ENCODE results near the gene TARM1. TPM values are rescaled to one million over a fixed set of nuclear protein-coding genes. Genes with fewer than 3 reads are reported as not detected.

The TARM1 gene
- not detected for polyA plus RNA-seq

GRCh38 chr19:54081032-54081431 is at the start of gene TARM1:
TSS of gene TARM1 (minus strand) at chr19:54081365. CDS start at chr19:54081340, 25 bp downstream.
- DNase-seq, result no peak
- Mint-ChIP-seq H3K27ac (no peak within 1 kb of the TSS), H3K4me3 (no peak within 1 kb of the TSS), H3K4me1 (no peaks in the 10 kb centered on the region), H3K36me3 (no peaks in the 10 kb centered on the region), H3K9me3 (peaks cover 0 to 4% (median 0%) of the 10 kb centered on the region in 6 donors), H3K27me3 (ENCODE audit: low read depth in 3 of 3) (peaks cover 0 to 5% (median 2%) of the 10 kb centered on the region in 3 donors)

- DNase-seq, result no peak
- H3K27ac Mint-ChIP-seq, result no peak overlapping the region
- no peaks in the 10 kb centered on the region for H3K9me3 Mint-ChIP-seq
These were observed 48.4 kb upstream of the TARM1 start for GRCh38 chr19:54129617-54129996.

GRCh38 chr19:54128796-54129616 is 47.8 kb upstream of the TARM1 start:
- H3K36me3 Mint-ChIP-seq, result peaks cover 0 to 10% (median 5%) of the 10 kb centered on the region in 3 donors
- DNase-seq, result no peak
- H3K27ac Mint-ChIP-seq, result no peak overlapping the region
- H3K9me3 Mint-ChIP-seq, result no peaks in the 10 kb centered on the region
- H3K27me3 Mint-ChIP-seq (ENCODE audit: low read depth in 3 of 3), result peaks cover 0 to 5% (median 3%) of the 10 kb centered on the region in 3 donors
- H3K4me3 Mint-ChIP-seq, result no peak overlapping the region
- no peaks in the 10 kb centered on the region for H3K4me1 Mint-ChIP-seq

More at GRCh38 chr19:54129617-54129996, 48.4 kb upstream of the TARM1 start:
- Mint-ChIP-seq H3K27me3 (ENCODE audit: low read depth in 3 of 3) (peaks cover 0 to 9% (median 6%) of the 10 kb centered on the region in 3 donors), H3K4me1 (peaks cover 0 to 3% of the 10 kb centered on the region in 2 donors), H3K4me3 (no peak overlapping the region), H3K36me3 (peaks cover 0 to 8% (median 5%) of the 10 kb centered on the region in 3 donors)

GRCh38 chr19:54128441-54128725 is 47.2 kb upstream of the TARM1 start:
- Mint-ChIP-seq H3K27me3 (ENCODE audit: low read depth in 3 of 3) (peaks cover 0 to 5% (median 0%) of the 10 kb centered on the region in 3 donors), H3K9me3 (no peaks in the 10 kb centered on the region), H3K27ac (no peak overlapping the region), H3K4me3 (no peak overlapping the region), H3K36me3 (peaks cover 0 to 12% (median 6%) of the 10 kb centered on the region in 3 donors), H3K4me1 (no peaks in the 10 kb centered on the region)
- no peak for DNase-seq

GRCh38 chr19:54127688-54128440 is 46.7 kb upstream of the TARM1 start:
- no peak for DNase-seq

GRCh38 chr19:54125713-54126112 is 44.5 kb upstream of the TARM1 start:
- Mint-ChIP-seq H3K9me3 (no peaks in the 10 kb centered on the region), H3K4me3 (no peak overlapping the region), H3K27ac (no peak overlapping the region), H3K36me3 (peaks cover 0 to 22% (median 13%) of the 10 kb centered on the region in 3 donors), H3K27me3 (ENCODE audit: low read depth in 3 of 3) (peaks cover 0 to 1% (median 0%) of the 10 kb centered on the region in 3 donors), H3K4me1 (no peaks in the 10 kb centered on the region)
- DNase-seq, result no peak

More at GRCh38 chr19:54127688-54128440, 46.7 kb upstream of the TARM1 start:
- Mint-ChIP-seq H3K27ac (peak overlapping the region in 1 of 6 donors; percentile 61), H3K9me3 (no peaks in the 10 kb centered on the region), H3K4me1 (no peaks in the 10 kb centered on the region), H3K36me3 (peaks cover 0 to 16% (median 8%) of the 10 kb centered on the region in 3 donors), H3K27me3 (ENCODE audit: low read depth in 3 of 3) (peaks cover 0 to 4% (median 0%) of the 10 kb centered on the region in 3 donors), H3K4me3 (no peak overlapping the region)

- Mint-ChIP-seq H3K4me3 (no peak overlapping the region), H3K27me3 (ENCODE audit: low read depth in 3 of 3) (peaks cover 0 to 1% (median 0%) of the 10 kb centered on the region in 3 donors), H3K36me3 (peaks cover 0 to 30% (median 13%) of the 10 kb centered on the region in 3 donors), H3K4me1 (no peaks in the 10 kb centered on the region), H3K9me3 (no peaks in the 10 kb centered on the region), H3K27ac (no peak overlapping the region)
- no peak for DNase-seq
These were observed 43.2 kb upstream of the TARM1 start for GRCh38 chr19:54124393-54124792.

- no peak for DNase-seq
- Mint-ChIP-seq H3K36me3 (peaks cover 2 to 32% (median 13%) of the 10 kb centered on the region in 3 donors), H3K27ac (no peak overlapping the region), H3K4me1 (no peaks in the 10 kb centered on the region), H3K27me3 (ENCODE audit: low read depth in 3 of 3) (peaks cover 0 to 1% (median 0%) of the 10 kb centered on the region in 3 donors), H3K9me3 (no peaks in the 10 kb centered on the region), H3K4me3 (no peak overlapping the region)
These were observed 42.5 kb upstream of the TARM1 start for GRCh38 chr19:54123682-54124081.

- Mint-ChIP-seq H3K27me3 (ENCODE audit: low read depth in 3 of 3) (peaks cover 0 to 1% (median 0%) of the 10 kb centered on the region in 3 donors), H3K36me3 (peaks cover 3 to 25% (median 8%) of the 10 kb centered on the region in 3 donors), H3K4me1 (peaks cover 0 to 10% of the 10 kb centered on the region in 2 donors), H3K4me3 (no peak overlapping the region), H3K27ac (no peak overlapping the region), H3K9me3 (no peaks in the 10 kb centered on the region)
- no peak for DNase-seq
These were observed 40.1 kb upstream of the TARM1 start for GRCh38 chr19:54121259-54121658.

GRCh38 chr19:54115109-54116063 is 34.2 kb upstream of the TARM1 start, which contains the start of the genes PRPF31 and TFPT:
TSS of gene PRPF31 (plus strand) at chr19:54115754. CDS start at chr19:54118279, 2,525 bp downstream.
TSS of gene TFPT (minus strand) at chr19:54115657. CDS start at chr19:54115269, 388 bp downstream.
- Mint-ChIP-seq H3K36me3 (peaks cover 7 to 15% (median 8%) of the 10 kb centered on the region in 3 donors), H3K27ac (peak within 1 kb of the TSS; percentile 90 to 98 (median 91)), H3K4me1 (peaks cover 31 to 32% of the 10 kb centered on the region in 2 donors), H3K4me3 (peak within 1 kb of the TSS; percentile 88 to 98 (median 93)), H3K27me3 (ENCODE audit: low read depth in 3 of 3) (peaks cover 5 to 10% (median 8%) of the 10 kb centered on the region in 3 donors), H3K9me3 (no peaks in the 10 kb centered on the region)
- DNase-seq, result peak; percentile 96 to 97 (median 96)

- Mint-ChIP-seq H3K27ac (peak overlapping the region; percentile 90 to 98 (median 91)), H3K36me3 (peaks cover 7 to 8% (median 8%) of the 10 kb centered on the region in 3 donors), H3K4me3 (peak overlapping the region; percentile 88 to 98 (median 93)), H3K9me3 (no peaks in the 10 kb centered on the region), H3K27me3 (ENCODE audit: low read depth in 3 of 3) (peaks cover 5 to 10% (median 8%) of the 10 kb centered on the region in 3 donors), H3K4me1 (peaks cover 31 to 32% of the 10 kb centered on the region in 2 donors)
- peak; percentile 31 to 33 (median 33) for DNase-seq
These were observed 33.4 kb upstream of the TARM1 start for GRCh38 chr19:54114340-54115108.

- Mint-ChIP-seq H3K4me1 (peaks cover 14 to 29% of the 10 kb centered on the region in 2 donors), H3K4me3 (no peak overlapping the region), H3K27me3 (ENCODE audit: low read depth in 3 of 3) (peaks cover 0 to 6% (median 3%) of the 10 kb centered on the region in 3 donors), H3K36me3 (peaks cover 7 to 20% (median 11%) of the 10 kb centered on the region in 3 donors), H3K27ac (no peak overlapping the region), H3K9me3 (no peaks in the 10 kb centered on the region)
- no peak for DNase-seq
These were observed 28.5 kb upstream of the TARM1 start for GRCh38 chr19:54109651-54110050.
